GM19467 (cell line): ENCODE data around the gene INA.
"Not testable (repeated sequence)": the region's sequence is repeated elsewhere in the genome, so short reads cannot be mapped to it uniquely, and the experiment has no call there.

Experiments
- ATAC-seq: cut with Tn5 transposase; IDR thresholded peaks from one replicate; pipeline ENCODE4 v1.9.1; 2021; ENCODE audit warnings: mild to moderate bottlenecking, moderate library complexity; ENCODE audit not compliant: unreplicated experiment

The INA gene

GRCh38 chr10:103276896-103277712 is at the start of gene INA:
INA (plus strand) TSS chr10:103277138; CDS start chr10:103277212, 74 bp downstream.
- ATAC-seq = no peak

DNA sequence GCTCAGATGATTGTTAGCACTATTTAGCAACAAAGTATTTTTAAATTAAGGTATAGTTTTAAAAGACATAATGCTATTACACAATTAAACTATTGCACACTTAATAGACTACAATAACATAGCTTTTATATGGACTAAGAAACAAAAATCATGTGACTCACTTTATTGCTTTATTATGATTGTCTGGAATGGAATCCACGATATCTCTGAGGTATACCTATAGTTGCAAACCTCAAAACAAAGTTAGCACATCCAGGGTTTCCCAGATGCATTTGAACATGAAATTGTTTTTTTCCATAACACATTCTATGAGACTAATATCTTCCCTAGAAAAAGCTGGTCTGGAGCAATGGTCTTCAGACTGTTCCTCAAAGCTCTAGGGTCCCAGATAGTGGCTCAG is 49.5 kb upstream of the INA start:
- no peak for ATAC-seq

GRCh38 chr10:103231047-103231551 is 45.8 kb upstream of the INA start:
- ATAC-seq = no peak

DNA sequence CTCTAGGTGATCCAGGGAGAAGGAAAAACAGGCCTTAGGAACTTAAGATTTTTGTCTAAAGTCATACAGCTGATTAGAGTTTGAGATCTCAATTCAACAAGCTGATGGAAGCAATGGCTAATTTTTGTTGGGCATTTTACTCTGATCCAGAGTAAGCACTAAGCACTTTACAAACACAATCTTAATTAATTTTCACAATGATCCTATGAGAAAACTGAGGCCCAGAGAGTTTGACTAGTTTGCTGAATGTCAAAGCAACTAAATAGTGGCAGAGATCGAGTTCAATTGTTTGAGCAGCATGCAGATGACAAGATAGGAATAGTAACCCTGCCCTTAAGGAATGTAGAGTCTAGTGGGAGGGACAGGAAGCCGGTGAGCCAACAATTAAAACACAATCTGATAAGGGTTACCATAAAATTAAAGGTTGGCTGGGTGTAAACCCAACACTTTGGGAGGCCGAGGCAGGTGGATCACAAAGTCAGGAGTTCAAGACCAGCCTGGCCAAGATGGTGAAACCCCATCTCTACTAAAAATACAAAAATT is 44.7 kb upstream of the INA start:
- no peak for ATAC-seq

DNA sequence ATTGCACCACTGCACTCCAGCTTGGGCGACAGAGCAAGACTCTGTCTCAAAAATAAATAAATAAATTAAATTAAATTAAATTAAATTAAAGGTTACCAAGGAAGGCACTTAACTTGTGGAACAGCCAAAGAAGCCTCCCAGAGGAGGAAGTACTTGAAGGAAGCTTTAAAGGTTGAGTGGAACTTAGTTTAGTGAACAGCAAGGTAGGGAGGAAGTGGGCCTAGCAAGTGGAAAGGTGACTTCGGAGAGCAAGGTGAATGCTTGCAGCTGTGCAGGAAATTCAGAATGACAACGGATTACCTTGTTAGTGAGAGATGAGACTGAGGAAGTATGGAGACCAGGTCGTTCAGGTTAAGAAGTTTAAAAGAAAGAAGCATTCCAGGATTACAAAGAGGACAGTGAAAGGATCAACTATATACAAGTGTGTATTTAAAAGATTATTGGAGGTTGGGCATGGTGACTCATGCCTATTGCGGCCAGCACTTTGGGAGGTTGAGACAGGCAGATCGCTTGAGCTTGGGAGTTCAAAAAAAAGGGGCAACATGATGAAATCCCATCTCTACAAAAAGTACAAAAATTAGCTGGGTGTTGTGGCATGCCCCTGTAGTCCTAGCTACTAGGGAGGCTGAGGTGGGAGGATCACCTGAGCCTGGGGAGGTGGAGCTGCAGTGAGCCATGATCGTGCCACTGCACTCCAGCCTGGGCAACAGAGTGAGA is 44.0 kb upstream of the INA start:
- no peak for ATAC-seq

DNA sequence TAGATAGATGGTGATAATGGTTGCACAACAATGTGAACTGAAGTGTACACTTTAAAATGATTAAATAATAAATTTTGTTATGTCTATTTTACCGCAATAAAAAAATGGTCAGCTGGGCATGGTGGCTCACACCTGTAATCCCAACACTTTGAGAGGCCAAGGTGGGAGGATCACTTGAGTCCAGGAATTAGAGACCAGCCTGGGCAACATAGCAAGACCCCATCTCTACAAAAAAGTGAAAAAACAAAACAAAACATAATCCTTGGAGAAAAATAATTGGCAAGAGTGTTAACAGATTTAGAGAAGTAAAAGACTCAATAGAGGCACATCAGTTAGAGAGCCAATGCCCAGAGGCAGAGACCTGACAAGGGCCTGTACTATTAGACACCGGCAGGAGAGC is 41.2 kb upstream of the INA start:
- ATAC-seq = no peak

DNA sequence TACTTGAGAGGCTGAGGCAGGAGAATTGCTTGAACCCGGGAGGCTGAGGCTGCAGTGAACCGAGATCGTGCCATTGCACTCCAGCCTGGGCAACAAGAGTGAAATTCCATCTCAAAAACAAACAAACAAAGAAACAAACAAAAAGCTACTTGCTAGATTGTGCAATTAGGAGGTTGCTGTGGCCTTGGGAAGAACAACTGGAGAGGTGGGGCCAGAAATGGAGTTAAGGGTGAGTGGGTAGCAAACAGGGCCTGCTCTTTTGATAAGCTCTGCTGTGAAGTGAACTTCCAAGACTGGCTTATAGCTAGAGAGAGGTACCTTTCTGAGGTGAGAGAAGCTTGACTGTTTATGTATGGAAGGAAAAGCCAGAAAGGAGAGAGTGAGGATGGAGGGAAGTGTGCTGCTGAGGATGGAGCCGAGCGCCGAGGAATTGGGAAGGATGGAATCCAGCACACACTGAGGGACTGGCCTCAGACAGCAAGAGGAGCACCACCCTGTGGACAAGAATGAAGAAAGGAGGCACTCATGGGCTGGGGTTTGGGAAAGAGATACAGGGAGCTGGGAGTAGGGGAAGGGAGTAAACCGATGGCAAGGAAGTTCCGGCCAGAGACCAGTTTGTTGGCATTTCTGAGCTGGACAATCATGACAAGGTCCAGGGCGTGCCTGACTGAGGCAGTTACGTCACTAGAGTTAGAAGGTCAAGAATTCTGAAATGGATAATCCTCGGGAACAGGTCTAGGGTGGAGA is 38.3 kb upstream of the INA start:
- no peak for ATAC-seq

- ATAC-seq = no peak
Measured at GRCh38 chr10:103241262-103242011, 35.5 kb upstream of the INA start.

GRCh38 chr10:103244666-103245271 is 32.2 kb upstream of the INA start:
- no peak for ATAC-seq

DNA sequence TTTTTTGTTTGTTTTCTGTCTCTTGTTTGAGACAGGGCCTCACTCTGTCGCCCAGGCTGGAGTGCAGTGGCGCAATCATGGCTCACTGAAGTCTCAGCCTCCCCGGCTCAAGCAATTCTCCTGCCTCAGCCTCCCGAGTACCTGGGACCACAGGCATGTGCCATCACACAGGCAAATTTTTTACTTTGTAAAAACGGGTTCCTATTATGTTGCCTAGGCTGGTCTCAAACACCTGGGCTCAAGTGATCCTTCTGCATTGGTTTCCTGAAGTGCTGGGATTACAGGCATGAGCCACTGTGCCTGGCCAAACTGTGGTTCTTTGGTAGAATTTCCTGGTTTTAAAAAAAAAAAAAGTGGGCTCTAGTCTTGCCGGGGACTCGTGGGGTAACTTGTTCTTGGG is 31.4 kb upstream of the INA start, which contains the start of gene RPEL1:
RPEL1 (plus strand) TSS at position 301 of the 400 bp plus-strand sequence. CDS start 110 bp downstream, outside the sequence.
- ATAC-seq = not testable (repeated sequence)

- ATAC-seq = no peak
Measured at GRCh38 chr10:103246324-103246723, 30.6 kb upstream of the INA start.

DNA sequence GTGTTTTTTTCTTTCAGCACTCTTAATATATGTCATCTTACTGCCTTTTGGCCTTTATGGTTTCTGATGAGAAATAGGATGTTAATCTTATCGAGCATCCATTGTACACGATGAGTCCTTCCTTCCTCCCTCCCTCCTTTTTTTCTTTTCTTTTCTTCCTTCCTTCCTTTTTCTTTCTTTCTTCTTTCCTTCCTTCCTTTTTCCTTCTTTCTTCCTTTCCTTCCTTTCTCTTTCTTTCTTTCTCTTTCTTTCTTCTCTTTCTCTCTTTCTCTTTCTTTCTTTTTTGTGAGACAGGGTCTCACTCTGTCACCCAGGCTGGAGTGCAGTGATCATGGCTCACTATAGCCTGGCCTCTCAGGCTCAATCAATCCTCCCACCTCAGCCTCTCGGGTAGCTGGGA is 22.8 kb upstream of the INA start:
- no peak for ATAC-seq

DNA sequence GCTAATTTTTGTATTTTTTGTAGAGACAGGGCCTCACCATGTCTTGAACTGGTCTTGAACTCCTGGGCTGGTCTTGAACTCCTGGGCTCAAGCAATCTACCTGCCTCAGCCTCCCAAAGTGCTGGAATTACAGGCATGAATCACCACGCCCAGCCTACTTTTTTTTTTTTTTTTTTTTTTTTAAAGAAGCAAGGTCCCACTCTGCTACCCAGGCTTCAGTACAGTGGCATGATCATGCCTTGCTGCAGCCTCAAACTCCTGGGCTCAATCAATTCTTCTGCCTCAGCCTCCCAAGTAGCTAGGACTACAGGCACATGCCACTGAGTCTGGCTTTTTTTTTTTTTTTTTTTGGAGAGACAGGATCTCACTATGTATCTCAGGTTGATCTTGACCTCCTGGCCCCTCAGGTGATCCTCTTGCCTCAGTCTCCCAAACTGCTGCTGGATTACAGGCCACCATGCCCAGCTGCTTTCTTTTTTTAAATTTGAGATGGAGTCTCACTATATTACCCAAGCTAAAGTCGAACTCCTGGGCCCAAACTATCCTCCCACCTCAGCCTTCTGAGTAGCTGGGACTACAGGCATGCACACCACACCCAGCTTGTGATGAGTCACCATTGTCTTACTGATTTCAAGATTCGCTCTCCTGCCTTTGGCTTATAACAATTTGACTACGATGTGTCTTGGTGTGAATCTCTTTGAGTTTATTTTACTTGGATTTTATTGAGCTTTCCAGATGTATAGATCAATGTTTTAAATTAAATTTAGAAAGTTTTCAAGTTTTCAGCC is 22.2 kb upstream of the INA start:
- no peak for ATAC-seq

GRCh38 chr10:103256613-103257012 is 20.3 kb upstream of the INA start:
- no peak for ATAC-seq

GRCh38 chr10:103257812-103258211 is 19.1 kb upstream of the INA start:
- no peak for ATAC-seq

GRCh38 chr10:103258928-103259327 is 18.0 kb upstream of the INA start:
- not testable (repeated sequence) for ATAC-seq

DNA sequence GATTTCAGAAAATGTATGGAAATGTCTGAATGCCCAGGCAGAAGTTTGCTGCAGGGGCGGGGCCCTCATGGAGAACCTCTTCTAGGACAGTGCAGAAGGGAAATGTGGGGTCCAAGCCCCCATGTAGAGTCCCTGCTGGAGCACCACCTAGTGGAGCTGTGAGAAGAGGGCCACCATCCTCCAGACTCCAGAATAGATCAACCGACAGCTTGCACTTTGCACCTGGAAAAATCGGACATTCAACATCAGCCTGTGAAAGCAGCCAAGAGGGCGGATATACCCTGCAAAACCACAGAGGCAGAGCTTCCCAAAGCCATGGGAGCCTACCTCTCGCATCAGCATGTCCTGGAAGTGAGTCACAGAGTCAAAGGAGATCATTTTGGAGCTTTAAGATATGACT is 16.9 kb upstream of the INA start:
- no peak for ATAC-seq

GRCh38 chr10:103262229-103262628 is 14.7 kb upstream of the INA start:
- no peak for ATAC-seq

DNA sequence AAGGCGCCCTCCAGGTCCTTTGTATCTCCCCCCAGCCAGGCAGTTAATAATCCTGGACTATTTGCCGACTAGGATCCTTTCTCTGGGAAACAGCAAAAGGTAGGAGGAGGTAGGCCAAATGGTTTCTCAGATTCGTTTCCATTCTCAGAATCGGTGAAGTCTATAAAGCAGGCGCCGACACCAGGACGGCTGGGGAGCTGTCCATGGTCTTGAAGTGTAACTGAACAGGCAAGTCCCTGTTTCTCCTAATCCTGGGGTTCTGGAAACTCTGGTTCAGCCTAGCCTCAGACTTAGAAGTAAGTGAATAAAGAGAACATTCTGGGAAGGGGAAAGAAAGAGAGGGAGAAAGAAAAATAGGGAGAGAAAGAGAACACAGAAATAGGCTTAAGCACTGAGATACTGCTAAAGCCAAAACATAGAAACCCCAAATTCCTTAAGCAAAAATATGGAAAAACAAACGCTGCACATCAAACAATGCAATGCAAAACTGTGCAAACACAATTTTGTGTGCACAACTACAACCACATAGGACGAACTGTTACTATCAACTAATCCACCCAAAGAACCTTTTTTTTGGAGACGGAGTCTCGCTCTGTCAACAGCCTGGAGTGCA is 11.1 kb upstream of the INA start:
- ATAC-seq = no peak
